Left renal pelvis (tissue), 4 donors: ENCODE data around the gene MGAT4B. TPM values are rescaled to one million over a fixed set of nuclear protein-coding genes. Genes with fewer than 3 reads are reported as not detected.

Experiments
- DNase-seq, 4 donors: peaks; one replicate each; pipeline ENCODE4 v3.0.0-alpha.2; 2013; ENCODE audit warnings: low read depth in 4 of 4, low spot score in 3 of 4
- polyA plus RNA-seq, 4 donors: library from polyadenylated mRNA; unstranded; fragments of 120-200 nt; gene quantifications; one replicate each; pipeline ENCODE4 v1.2.1, GENCODE V29; 2013; ENCODE audit not compliant: insufficient read length in 4 of 4

MGAT4B gene
- polyA plus RNA-seq, 4 donors, result 94.1 to 176 (median 169) TPM

- DNase-seq, result no peak
Measured at GRCh38 chr5:179776411-179776938, 30.2 kb downstream of the MGAT4B start.

- DNase-seq, result no peak
Measured at GRCh38 chr5:179774442-179774841, 32.2 kb downstream of the MGAT4B start.

- DNase-seq, result no peak
Measured at GRCh38 chr5:179773686-179774040, 33.0 kb downstream of the MGAT4B start.

DNA sequence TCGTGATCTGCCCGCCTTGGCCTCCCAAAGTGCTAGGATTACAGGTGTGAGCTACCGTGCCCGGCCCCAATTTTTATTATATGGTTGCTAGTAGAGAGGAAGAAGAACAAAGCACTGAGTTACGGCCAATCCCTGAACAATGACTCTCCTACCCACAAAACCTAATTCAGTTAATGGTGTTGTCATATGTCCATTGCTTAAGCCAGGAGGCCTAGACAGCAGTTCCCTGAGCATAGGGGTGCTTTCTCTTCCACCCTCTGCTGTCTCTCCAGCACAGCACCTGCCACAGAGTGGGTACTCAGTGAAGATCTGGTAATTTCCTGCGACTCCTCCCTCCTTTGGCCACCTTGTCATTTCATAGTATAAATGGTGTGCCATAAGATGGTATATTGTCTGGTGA, 34.3 kb downstream of the MGAT4B start:
- DNase-seq, result no peak

DNA sequence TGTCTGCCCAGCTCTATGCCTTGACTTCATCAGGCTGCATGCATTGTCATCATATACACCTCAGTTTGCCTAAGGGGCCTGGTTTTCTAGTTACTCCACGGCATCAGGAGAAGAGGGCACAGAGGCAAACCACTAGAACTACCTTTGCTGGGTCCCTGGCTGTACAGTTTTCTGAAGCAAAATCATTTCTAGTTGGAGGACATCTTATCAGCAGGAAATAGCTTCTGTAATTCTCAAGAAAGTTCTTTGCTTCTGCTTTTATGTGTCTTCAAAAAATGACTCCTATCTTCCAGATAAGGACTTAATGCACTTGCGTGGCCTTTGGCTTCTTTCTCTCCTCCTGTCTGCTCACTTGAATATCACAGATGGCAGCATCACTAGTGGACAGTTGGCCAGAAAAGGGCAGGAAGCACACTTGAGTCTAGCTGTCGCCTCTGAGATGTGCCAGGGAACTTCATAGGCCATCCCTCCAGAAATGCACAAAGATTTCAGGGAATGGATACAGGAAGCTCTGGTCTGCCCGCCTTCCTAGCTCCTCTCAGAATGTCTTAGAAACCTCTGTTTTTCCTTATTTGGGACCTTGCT, 35.3 kb downstream of the MGAT4B start:
- no peak for DNase-seq

DNA sequence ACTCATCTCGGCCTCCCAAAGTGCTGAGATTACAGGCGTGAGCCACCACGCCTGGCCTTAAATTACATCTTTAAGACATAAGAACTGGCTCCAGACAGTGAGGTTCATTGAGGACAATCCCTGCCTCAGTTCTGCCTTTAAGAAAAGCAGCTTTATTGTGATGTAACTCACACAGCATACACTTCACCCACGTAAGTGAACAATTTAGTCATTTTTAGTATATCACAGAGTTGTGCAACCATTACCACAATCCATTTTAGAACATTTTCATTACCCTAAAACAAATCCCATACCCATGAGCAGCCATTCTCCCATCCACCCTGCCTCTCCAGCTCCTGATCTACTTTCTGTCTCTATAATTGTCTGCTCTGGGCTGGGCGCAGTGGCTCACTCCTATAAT, 36.9 kb downstream of the MGAT4B start:
- no peak for DNase-seq

- no peak for DNase-seq
Measured at GRCh38 chr5:179769271-179769670, 37.4 kb downstream of the MGAT4B start.

DNA sequence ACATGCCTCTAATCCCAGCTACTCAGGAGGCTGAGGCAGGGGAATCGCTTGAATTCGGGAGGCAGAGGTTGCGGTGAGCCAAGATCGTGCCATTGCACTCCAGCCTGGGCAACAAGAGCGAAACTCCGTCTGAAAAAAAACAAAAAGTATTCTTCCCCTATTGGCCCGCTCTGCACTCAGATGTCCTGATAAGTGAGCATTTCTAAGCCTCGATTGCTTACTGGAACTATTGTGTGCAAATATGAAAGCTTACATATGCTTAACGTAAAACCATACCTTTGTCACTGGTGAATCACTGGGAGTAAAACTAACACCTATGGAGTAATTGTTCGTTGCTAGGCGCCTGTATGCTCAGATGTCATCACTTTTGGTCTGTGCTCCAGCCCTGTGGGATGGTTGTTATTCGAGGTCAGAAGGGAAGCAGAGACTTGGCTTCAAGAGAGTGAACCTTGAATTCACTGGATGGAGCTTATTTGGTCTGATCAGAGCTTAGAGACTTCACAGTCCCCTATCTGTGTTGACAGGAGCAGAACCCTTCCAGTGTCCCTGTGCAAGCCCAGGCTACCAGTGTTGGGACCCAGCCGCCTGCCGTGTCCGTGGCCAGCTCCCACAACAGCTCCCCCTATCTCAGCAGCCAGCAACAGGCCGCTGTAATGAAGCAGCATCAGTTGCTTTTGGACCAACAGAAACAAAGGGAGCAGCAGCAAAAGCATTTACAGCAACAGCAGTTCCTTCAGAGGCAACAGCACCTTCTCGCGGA, 38.2 kb downstream of the MGAT4B start:
- DNase-seq, result no peak

GRCh38 chr5:179767496-179768100, 39.1 kb downstream of the MGAT4B start:
- DNase-seq, result no peak

DNA sequence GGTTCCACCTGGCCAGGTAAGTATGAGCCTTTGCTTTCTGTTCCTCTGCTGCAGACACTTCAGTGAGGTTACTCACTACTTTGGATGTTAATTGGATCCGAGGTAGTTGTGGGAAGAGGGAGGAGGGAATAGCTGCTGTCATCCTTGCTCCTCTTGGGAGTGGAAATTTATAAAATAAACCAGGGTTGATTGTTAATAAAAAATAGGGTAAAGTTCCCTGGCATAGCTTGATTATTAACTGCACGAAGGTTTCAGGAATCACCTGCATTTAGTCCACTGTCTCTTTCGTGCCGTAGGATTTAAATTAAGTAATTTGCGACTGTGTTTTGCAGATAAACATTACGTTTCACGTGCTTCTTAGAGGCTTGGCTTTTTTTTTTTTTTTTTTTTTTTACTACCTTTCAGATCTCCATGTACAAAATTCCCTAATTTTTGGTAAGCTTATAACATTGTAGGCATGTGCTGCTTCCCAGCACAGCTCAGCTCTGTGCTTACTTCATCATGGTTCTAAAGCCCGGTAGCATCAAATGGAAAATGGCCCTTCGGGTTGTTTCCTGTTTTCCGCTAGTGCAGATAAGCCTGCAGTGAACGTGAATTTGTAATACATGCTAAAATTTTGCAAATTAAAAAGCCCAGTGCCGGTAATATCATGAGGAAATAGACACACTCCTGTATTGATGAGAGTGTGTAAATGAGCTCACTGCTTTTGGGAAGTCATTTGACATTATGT, 39.8 kb downstream of the MGAT4B start:
- DNase-seq, result no peak

DNA sequence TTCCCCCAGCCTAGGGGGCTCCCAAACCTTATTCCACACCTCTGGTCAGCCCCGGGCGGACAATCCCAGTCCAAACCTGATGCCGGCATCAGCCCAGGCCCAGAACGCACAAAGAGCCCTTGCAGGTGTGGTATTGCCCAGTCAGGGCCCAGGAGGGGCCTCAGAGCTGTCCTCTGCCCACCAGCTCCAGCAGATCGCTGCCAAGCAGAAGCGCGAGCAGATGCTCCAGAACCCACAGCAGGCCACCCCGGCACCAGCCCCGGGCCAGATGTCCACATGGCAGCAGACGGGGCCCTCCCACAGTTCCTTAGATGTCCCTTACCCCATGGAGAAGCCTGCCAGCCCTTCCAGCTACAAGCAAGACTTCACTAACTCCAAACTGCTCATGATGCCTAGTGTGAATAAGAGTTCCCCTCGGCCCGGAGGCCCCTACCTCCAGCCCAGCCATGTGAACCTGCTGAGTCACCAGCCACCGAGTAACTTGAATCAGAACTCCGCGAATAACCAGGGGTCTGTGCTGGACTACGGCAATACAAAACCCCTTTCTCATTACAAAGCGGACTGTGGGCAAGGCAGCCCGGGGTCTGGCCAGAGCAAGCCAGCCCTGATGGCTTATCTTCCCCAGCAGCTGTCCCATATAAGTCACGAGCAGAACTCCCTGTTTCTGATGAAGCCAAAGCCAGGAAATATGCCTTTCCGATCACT, 40.5 kb downstream of the MGAT4B start:
- no peak for DNase-seq

DNA sequence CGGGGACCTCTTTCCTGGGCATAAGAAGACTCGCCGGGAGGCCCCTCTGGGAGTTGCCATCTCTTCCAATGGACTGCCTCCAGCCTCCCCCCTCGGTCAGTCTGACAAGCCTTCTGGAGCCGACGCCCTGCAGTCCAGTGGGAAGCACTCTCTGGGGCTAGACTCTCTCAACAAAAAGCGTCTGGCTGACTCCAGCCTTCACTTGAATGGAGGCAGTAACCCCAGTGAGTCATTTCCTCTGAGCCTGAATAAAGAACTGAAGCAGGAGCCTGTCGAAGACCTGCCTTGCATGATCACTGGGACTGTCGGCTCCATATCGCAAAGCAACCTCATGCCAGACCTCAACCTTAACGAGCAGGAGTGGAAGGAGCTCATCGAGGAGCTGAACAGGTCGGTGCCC, 41.3 kb downstream of the MGAT4B start:
- DNase-seq, result no peak

DNA sequence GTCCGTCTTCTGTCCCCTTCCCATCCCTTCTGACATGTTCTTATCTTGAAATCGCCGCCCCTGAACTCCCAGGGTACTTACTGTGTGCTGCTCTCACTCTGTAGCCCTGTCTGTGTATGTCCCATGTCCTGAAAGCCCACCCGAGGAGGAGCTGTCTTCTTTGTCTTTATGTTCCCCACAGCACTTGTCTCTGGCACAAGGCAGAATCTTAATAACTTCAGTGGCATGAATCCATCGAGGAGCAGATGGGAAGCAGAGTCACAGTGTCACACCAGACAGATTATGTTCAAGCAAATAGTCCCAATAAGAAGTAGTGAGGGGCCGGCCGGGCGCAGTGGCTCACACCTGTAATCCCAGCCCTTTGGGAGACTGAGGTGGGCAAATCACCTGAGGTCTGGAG, 42.6 kb downstream of the MGAT4B start:
- DNase-seq, result no peak

DNA sequence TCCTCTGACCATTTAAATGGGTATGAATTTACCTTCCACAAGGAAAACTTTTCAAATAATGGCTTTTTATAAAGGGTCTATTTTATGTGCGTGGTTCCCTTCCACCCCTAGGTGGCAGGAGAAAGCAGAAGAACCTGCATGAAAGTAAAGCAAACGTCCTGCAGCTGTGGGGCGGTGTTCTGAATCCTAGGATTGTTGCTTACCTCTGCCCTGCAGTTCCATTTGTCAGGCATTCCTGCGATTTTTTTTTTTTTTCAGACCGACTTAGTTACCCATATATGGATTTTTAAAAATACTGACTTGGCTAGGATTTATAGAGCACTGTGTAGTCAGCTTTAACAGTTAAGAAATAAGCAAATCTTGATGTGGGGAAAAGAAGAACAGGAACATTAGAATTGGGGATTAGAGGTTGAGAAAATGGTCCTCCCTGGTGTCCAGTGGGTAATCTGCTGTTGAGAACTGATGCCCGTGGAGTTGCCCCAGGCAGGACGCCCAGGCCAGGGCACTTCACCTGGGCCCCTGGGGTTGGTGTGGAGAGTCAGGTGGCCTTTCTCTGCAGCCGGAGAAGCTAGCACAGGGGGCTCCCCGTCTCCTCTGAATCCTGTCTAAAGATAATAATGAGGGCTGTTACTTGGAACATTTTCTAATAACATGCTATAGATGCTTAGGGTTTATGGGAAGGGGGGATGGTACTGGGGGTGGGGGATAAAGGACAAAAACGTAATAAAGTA, 43.3 kb downstream of the MGAT4B start:
- peak; percentile 52 to 75 (median 58) for DNase-seq

DNA sequence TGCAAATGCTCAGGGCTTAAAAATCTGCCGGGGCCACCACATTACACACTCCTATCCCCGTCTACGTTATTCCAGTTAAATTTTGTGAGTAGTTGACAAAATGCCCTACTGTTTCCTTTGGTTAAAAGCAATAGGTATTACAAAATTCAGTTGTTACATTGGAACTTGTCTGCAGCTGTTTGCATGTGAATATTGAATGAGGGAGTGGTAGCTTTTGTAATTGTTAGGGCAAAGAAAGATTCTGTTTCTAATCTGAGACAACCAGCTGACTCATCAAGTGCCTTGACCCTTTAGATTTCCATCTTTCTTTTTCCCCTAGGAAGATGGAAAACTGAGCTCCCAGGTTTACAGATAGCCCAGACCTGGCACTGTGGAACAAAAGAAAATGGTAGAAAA, 43.9 kb downstream of the MGAT4B start:
- DNase-seq, result no peak

GRCh38 chr5:179762079-179762780, 44.4 kb downstream of the MGAT4B start:
- no peak for DNase-seq

- no peak for DNase-seq
Measured at GRCh38 chr5:179759581-179760551, 46.8 kb downstream of the MGAT4B start.

- no peak for DNase-seq
Measured at GRCh38 chr5:179758955-179759354, 47.7 kb downstream of the MGAT4B start.
